GM18909 (cell line): Measurements from ENCODE around the gene PAX7.

ENCODE experiments used
- ATAC-seq: cut with Tn5 transposase; IDR thresholded peaks from one replicate; pipeline ENCODE4 v1.9.1; 2021; ENCODE audit warnings: mild to moderate bottlenecking; ENCODE audit not compliant: unreplicated experiment, poor library complexity

The PAX7 gene

GRCh38 chr1:18640228-18641004 lies 9.8 kb downstream of the PAX7 start:
- ATAC-seq, result no peak

GRCh38 chr1:18641005-18641941 lies 10.6 kb downstream of the PAX7 start:
- ATAC-seq, result no peak

GRCh38 chr1:18642278-18643095 lies 11.8 kb downstream of the PAX7 start:
- ATAC-seq, result no peak

- ATAC-seq, result no peak
These were observed 12.7 kb downstream of the PAX7 start for GRCh38 chr1:18643154-18644012.

GRCh38 chr1:18644013-18644399 lies 13.4 kb downstream of the PAX7 start:
- no peak for ATAC-seq

GRCh38 chr1:18644446-18644845 lies 13.8 kb downstream of the PAX7 start:
- ATAC-seq, result no peak

GRCh38 chr1:18644973-18645746 lies 14.5 kb downstream of the PAX7 start:
- no peak for ATAC-seq

GRCh38 chr1:18645747-18646090 lies 15.1 kb downstream of the PAX7 start:
- ATAC-seq, result no peak

- no peak for ATAC-seq
These were observed 15.6 kb downstream of the PAX7 start for GRCh38 chr1:18646091-18646785.

- ATAC-seq, result no peak
These were observed 16.3 kb downstream of the PAX7 start for GRCh38 chr1:18646786-18647410.

- ATAC-seq, result no peak
These were observed 17.1 kb downstream of the PAX7 start for GRCh38 chr1:18647681-18648214.

- ATAC-seq, result no peak
These were observed 19.2 kb downstream of the PAX7 start for GRCh38 chr1:18649693-18650370.

GRCh38 chr1:18651713-18652112 lies 21.1 kb downstream of the PAX7 start:
- ATAC-seq, result no peak

- ATAC-seq, result no peak
These were observed 22.1 kb downstream of the PAX7 start for GRCh38 chr1:18652791-18653190.

- no peak for ATAC-seq
These were observed 22.7 kb downstream of the PAX7 start for GRCh38 chr1:18653367-18653766.

GRCh38 chr1:18653916-18654315 lies 23.3 kb downstream of the PAX7 start:
- no peak for ATAC-seq

- ATAC-seq, result no peak
These were observed 24.0 kb downstream of the PAX7 start for GRCh38 chr1:18654599-18654998.
